ENCODE measurements around the gene REPS2.

GRCh38 chrX:17072301-17072700 lies 125.8 kb downstream of the REPS2 start:
- no peak for TF ChIP-seq CTCF (IDR thresholded peaks at IDR 0.05)
- no peak for TF ChIP-seq POLR2AphosphoS5 (IDR thresholded peaks at IDR 0.05)
- TF ChIP-seq POLR2A (IDR thresholded peaks at IDR 0.05), result no peak
